ENCODE results near the gene GRIN1.

Gene GRIN1

GRCh38 chr9:137103206-137103999 lies 35.6 kb upstream of the GRIN1 start:
- TF ChIP-seq FOXP2 (optimal IDR thresholded peaks at IDR 0.05; ENCODE audit: control extremely low read depth, extremely low read length, insufficient read depth) (no peak), POLR2AphosphoS5 (IDR thresholded peaks at IDR 0.05; ENCODE audit: borderline replicate concordance, low read depth, low read length) (no peak), EZH2 (IDR thresholded peaks at IDR 0.05) (no peak)
- no peak overlapping the region for H3K27ac ChIP-seq
- H3K9me3 ChIP-seq (ENCODE audit: low read depth, low read length): no peaks in the 10 kb centered on the region
- no peak for DNase-seq (ENCODE audit: low read depth, low spot score)
- no peak overlapping the region for H3K4me3 ChIP-seq
- H3K36me3 ChIP-seq (ENCODE audit: insufficient read depth, low read length): peaks cover 53% of the 10 kb centered on the region
- no peak overlapping the region for H3K9ac ChIP-seq (ENCODE audit: insufficient read length)

- Histone ChIP-seq H3K27ac (no peak overlapping the region), H3K36me3 (ENCODE audit: insufficient read depth, low read length) (peaks cover 45% of the 10 kb centered on the region), H3K9me3 (ENCODE audit: low read depth, low read length) (no peaks in the 10 kb centered on the region), H3K9ac (ENCODE audit: insufficient read length) (no peak overlapping the region), H3K4me3 (no peak overlapping the region)
- no peak for DNase-seq (ENCODE audit: low read depth, low spot score)
- TF ChIP-seq EZH2 (IDR thresholded peaks at IDR 0.05) (no peak), FOXP2 (optimal IDR thresholded peaks at IDR 0.05; ENCODE audit: control extremely low read depth, extremely low read length, insufficient read depth) (no peak), POLR2AphosphoS5 (IDR thresholded peaks at IDR 0.05; ENCODE audit: borderline replicate concordance, low read depth, low read length) (no peak)
Measured at GRCh38 chr9:137105814-137106661, 32.9 kb upstream of the GRIN1 start.

- no peak for DNase-seq (ENCODE audit: low read depth, low spot score)
- Histone ChIP-seq H3K9ac (ENCODE audit: insufficient read length) (no peak overlapping the region), H3K9me3 (ENCODE audit: low read depth, low read length) (no peaks in the 10 kb centered on the region), H3K27ac (no peak overlapping the region), H3K36me3 (ENCODE audit: insufficient read depth, low read length) (peaks cover 38% of the 10 kb centered on the region; the same call in 1 of the 2 replicates), H3K4me3 (no peak overlapping the region)
- TF ChIP-seq EZH2 (IDR thresholded peaks at IDR 0.05) (no peak), FOXP2 (optimal IDR thresholded peaks at IDR 0.05; ENCODE audit: control extremely low read depth, extremely low read length, insufficient read depth) (no peak), POLR2AphosphoS5 (IDR thresholded peaks at IDR 0.05; ENCODE audit: borderline replicate concordance, low read depth, low read length) (no peak)
Measured at GRCh38 chr9:137106662-137107250, 32.2 kb upstream of the GRIN1 start.

GRCh38 chr9:137107312-137107921 lies 31.5 kb upstream of the GRIN1 start:
- H3K4me3 ChIP-seq: no peak overlapping the region
- TF ChIP-seq FOXP2 (optimal IDR thresholded peaks at IDR 0.05; ENCODE audit: control extremely low read depth, extremely low read length, insufficient read depth) (no peak), POLR2AphosphoS5 (IDR thresholded peaks at IDR 0.05; ENCODE audit: borderline replicate concordance, low read depth, low read length) (no peak), EZH2 (IDR thresholded peaks at IDR 0.05) (no peak)
- H3K27ac ChIP-seq: no peak overlapping the region
- H3K9ac ChIP-seq (ENCODE audit: insufficient read length): no peak overlapping the region
- no peak for DNase-seq (ENCODE audit: low read depth, low spot score)
- H3K9me3 ChIP-seq (ENCODE audit: low read depth, low read length): no peaks in the 10 kb centered on the region
- peaks cover 36% of the 10 kb centered on the region; the same call in 1 of the 2 replicates for H3K36me3 ChIP-seq (ENCODE audit: insufficient read depth, low read length)

- no peaks in the 10 kb centered on the region for H3K9me3 ChIP-seq (ENCODE audit: low read depth, low read length)
- H3K36me3 ChIP-seq (ENCODE audit: insufficient read depth, low read length): peaks cover 35% of the 10 kb centered on the region; the same call in 1 of the 2 replicates
- no peak for DNase-seq (ENCODE audit: low read depth, low spot score)
- H3K4me3 ChIP-seq: no peak overlapping the region
- TF ChIP-seq EZH2 (IDR thresholded peaks at IDR 0.05): no peak
- TF ChIP-seq POLR2AphosphoS5 (IDR thresholded peaks at IDR 0.05; ENCODE audit: borderline replicate concordance, low read depth, low read length): no peak
- TF ChIP-seq FOXP2 (optimal IDR thresholded peaks at IDR 0.05; ENCODE audit: control extremely low read depth, extremely low read length, insufficient read depth): no peak
- no peak overlapping the region for H3K9ac ChIP-seq (ENCODE audit: insufficient read length)
- no peak overlapping the region for H3K27ac ChIP-seq
Measured at GRCh38 chr9:137107982-137108381, 31.0 kb upstream of the GRIN1 start.

- Histone ChIP-seq H3K36me3 (ENCODE audit: insufficient read depth, low read length) (peaks cover 28% of the 10 kb centered on the region; the same call in 1 of the 2 replicates), H3K9me3 (ENCODE audit: low read depth, low read length) (no peaks in the 10 kb centered on the region), H3K4me3 (no peak overlapping the region), H3K27ac (no peak overlapping the region), H3K9ac (ENCODE audit: insufficient read length) (no peak overlapping the region)
- TF ChIP-seq POLR2AphosphoS5 (IDR thresholded peaks at IDR 0.05; ENCODE audit: borderline replicate concordance, low read depth, low read length): no peak
- no peak for TF ChIP-seq FOXP2 (optimal IDR thresholded peaks at IDR 0.05; ENCODE audit: control extremely low read depth, extremely low read length, insufficient read depth)
- TF ChIP-seq EZH2 (IDR thresholded peaks at IDR 0.05): no peak
- no peak for DNase-seq (ENCODE audit: low read depth, low spot score)
Measured at GRCh38 chr9:137108608-137109249, 30.2 kb upstream of the GRIN1 start.

GRCh38 chr9:137109250-137110146 lies 29.5 kb upstream of the GRIN1 start:
- DNase-seq (ENCODE audit: low read depth, low spot score): no peak
- Histone ChIP-seq H3K4me3 (no peak overlapping the region), H3K27ac (no peak overlapping the region), H3K36me3 (ENCODE audit: insufficient read depth, low read length) (peaks cover 24% of the 10 kb centered on the region; the same call in 1 of the 2 replicates), H3K9ac (ENCODE audit: insufficient read length) (no peak overlapping the region), H3K9me3 (ENCODE audit: low read depth, low read length) (no peaks in the 10 kb centered on the region)
- TF ChIP-seq EZH2 (IDR thresholded peaks at IDR 0.05) (no peak), POLR2AphosphoS5 (IDR thresholded peaks at IDR 0.05; ENCODE audit: borderline replicate concordance, low read depth, low read length) (no peak), FOXP2 (optimal IDR thresholded peaks at IDR 0.05; ENCODE audit: control extremely low read depth, extremely low read length, insufficient read depth) (no peak)
